ENCODE measurements around the gene GRIK5. TPM values are rescaled to one million over a fixed set of nuclear protein-coding genes. Genes with fewer than 3 reads are reported as not detected.

Gene GRIK5
- total RNA-seq, 1 experiment from 2014 or later: 43.1 TPM

GRCh38 chr19:42074513-42075363, 4.7 kb upstream of the GRIK5 start:
- no peak overlapping the region for H3K23ac ChIP-seq (ENCODE audit: insufficient read length, low read depth, low read length)
- TF ChIP-seq CTCF (conservative IDR thresholded peaks at IDR 0.05): no peak
- H3K18ac ChIP-seq (ENCODE audit: insufficient read length, low read depth, low read length): peak overlapping the region; percentile 99
- H2BK15ac ChIP-seq (ENCODE audit: low read depth, low read length): peak overlapping the region; percentile 17; the same call in 1 of the 2 replicates
- Mint-ChIP-seq H3K4me1 (peaks cover 28 to 46% of the 10 kb centered on the region in 2 experiments), H3K9me3 (no peaks in the 10 kb centered on the region), H3K27ac (peak overlapping the region; percentile 100), H3K36me3 (ENCODE audit: insufficient read depth in 1 of 3, low read depth in 3 of 3) (peaks cover 18 to 25% (median 21%) of the 10 kb centered on the region in 3 experiments), H3K27me3 (ENCODE audit: low read depth) (no peaks in the 10 kb centered on the region; the same call in none of the 2 replicates), H3K4me3 (peak overlapping the region; percentile 96 to 97)
- H2BK5ac ChIP-seq (ENCODE audit: insufficient read length, low read length): peak overlapping the region; percentile 73
- peak overlapping the region; percentile 69 for H3K4ac ChIP-seq (ENCODE audit: low read depth, low read length)
- H4K8ac ChIP-seq (replicated peaks; ENCODE audit: insufficient read length, low read depth, low read length): peak overlapping the region; percentile 56
- peak overlapping the region; percentile 99 for H4K5ac ChIP-seq (ENCODE audit: insufficient read length, low read depth, low read length)
- H3T11ph ChIP-seq (ENCODE audit: low read length): no peak overlapping the region
- no CpG with 5 or more reads among the region's 27 CpGs for WGBS (ENCODE audit: extremely low coverage, insufficient read length, low lambda C conversion rate)
- H3K56ac ChIP-seq (ENCODE audit: insufficient read length, low read depth, low read length): no peak overlapping the region
- peak overlapping the region; percentile 96 for H3K9ac ChIP-seq (ENCODE audit: extremely low read depth, insufficient read length, low read length)
- H3K27ac ChIP-seq (ENCODE audit: insufficient read length, low read depth, low read length): peak overlapping the region; percentile 79
- peaks cover 10% of the 10 kb centered on the region for H3K79me1 ChIP-seq (ENCODE audit: insufficient read depth, low read depth, low read length, poor library complexity, severe bottlenecking)
- H3K14ac ChIP-seq (ENCODE audit: insufficient read depth, low read length): peak overlapping the region; percentile 98
- H3K4me2 ChIP-seq (ENCODE audit: insufficient read depth, insufficient read length, low read length): peak overlapping the region; percentile 78
- H3K23me2 ChIP-seq (ENCODE audit: insufficient read length, low read depth, low read length, poor library complexity, severe bottlenecking): peaks cover 13% of the 10 kb centered on the region
- H3K4me1 ChIP-seq (ENCODE audit: insufficient read depth, low read length): peaks cover 2% of the 10 kb centered on the region; the same call in 1 of the 2 replicates
- H3K9me3 ChIP-seq (ENCODE audit: control insufficient read depth, low read depth, low read length): no peaks in the 10 kb centered on the region
- no peaks in the 10 kb centered on the region for H4K20me1 ChIP-seq (ENCODE audit: control insufficient read depth, insufficient read depth, insufficient read length)
- no peak overlapping the region for H2AFZ ChIP-seq (ENCODE audit: low read length)
- H3K27me3 ChIP-seq (ENCODE audit: insufficient read depth, low read length): no peaks in the 10 kb centered on the region
- H2BK120ac ChIP-seq (ENCODE audit: low read depth, low read length, poor library complexity, severe bottlenecking): peak overlapping the region; percentile 52
- no peak overlapping the region for H2BK12ac ChIP-seq (ENCODE audit: insufficient read length, low read depth, low read length)
- no peak overlapping the region for H2BK20ac ChIP-seq (ENCODE audit: low read depth, low read length, poor library complexity, severe bottlenecking)
- DNase-seq: no peak
- peak overlapping the region; percentile 67 for H4K91ac ChIP-seq (ENCODE audit: insufficient read length, low read depth, low read length)
- peaks cover 21% of the 10 kb centered on the region for H3K79me2 ChIP-seq (ENCODE audit: insufficient read depth, low read length)
- no peak overlapping the region for H2AK5ac ChIP-seq (ENCODE audit: insufficient read length, low read length)

Measured in H9 (cell line).